NCI-H1048 (cell line): ENCODE results near the gene UBA7.

ENCODE experiments used
- DNase-seq: peaks from one replicate; lab custom pipeline; 2025; lab: John Stamatoyannopoulos, UW

UBA7 gene

DNA sequence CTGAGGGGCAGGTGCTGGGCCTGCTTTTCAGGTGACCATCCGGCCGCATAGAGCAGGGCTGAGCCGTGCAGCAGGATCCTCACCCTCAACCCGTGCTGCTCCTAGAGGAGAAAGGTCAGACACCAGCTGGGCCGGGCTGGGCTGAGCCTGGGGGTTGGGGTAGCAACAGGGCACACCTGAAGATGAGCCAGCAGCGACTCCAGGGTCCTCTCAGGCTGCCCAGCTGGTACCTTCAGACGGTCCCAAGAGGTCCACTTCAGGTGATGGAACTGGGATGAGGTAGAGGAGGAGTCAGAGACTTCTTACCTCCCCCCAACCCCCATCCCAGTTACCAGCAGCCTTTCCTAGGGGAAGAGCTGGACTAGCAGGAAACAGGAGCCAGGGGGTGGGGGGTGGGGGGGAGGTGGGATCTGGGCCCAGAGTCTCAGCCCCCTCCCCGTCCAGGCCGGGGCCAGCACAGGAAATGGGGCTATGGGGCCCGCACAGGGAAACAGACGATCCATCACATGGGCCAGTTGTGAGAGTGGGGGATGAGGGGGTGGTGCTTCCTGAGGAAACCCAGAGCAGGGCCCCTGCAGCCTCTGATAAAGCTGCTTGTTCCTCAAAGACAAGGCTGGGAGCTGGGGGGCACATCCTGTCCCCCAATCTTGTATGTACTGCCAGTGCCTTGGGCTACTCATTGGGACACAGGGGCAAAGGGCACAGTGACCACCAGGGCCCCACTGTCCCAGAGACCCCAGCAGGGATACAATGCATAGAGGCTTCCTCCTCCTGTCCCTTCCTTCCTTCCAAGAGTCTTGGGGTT, 7.7 kb downstream of the UBA7 start:
- DNase-seq, result no peak

DNA sequence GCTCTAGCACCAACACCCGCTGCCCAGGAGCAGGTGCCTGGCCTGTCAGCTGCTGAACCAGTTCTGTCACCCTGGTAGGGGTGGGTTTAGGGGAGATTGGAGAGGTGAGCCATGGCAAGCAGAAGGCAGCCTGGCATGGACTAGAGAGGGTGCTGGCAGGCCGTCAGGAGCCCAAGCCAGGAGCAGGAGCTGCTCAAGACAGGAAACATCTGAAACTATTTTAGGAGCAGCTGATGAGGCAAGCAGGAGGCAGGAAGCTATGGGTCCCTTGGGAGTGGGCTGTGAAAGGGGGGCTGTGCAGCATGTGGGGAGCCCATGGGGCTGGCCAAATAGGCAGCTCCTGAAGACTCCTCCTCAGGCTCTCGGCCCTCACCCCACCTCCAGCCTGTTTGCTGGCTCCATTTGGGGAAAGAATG, 8.4 kb downstream of the UBA7 start:
- DNase-seq, result no peak

DNA sequence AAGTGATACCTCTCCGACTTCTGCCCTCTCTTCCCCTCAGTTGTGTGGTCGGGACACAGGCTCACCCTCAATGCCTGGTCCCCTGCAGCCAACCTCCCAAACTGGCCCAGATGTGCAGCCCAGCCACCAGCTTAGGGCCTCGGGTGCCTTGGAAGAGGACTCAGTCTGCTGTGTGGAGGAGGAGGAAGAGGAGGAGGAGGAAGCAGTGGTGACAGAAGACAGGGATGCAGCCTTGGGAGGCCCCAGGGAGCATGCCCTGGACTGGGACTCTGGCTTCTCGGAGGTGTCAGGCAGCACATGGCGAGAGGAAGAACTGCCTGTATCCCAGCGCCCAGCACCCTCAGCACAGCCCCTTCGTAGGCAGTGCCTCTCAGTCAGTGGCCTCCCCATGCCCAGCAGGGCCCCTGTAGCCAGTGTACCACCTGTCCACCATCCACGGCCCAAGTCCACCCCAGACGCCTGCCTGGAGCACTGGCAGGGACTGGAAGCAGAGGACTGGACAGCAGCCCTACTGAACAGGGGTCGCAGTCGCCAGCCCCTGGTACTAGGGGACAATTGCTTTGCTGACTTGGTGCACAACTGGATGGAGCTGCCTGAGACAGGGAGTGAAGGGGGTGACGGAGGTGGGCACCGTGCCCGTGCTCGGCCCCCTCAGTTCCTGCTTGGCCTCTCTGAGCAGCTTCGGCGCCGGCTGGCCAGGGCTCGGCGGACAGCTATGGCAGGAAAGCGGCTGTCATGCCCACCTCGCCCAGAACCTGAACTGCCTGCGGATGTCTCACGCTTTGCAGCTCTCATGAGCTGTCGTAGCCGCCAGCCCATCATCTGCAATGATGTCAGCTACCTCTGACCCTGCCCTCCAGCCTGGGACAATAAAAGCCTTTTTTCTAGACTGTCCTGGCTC, 9.4 kb downstream of the UBA7 start:
- DNase-seq, result no peak

DNA sequence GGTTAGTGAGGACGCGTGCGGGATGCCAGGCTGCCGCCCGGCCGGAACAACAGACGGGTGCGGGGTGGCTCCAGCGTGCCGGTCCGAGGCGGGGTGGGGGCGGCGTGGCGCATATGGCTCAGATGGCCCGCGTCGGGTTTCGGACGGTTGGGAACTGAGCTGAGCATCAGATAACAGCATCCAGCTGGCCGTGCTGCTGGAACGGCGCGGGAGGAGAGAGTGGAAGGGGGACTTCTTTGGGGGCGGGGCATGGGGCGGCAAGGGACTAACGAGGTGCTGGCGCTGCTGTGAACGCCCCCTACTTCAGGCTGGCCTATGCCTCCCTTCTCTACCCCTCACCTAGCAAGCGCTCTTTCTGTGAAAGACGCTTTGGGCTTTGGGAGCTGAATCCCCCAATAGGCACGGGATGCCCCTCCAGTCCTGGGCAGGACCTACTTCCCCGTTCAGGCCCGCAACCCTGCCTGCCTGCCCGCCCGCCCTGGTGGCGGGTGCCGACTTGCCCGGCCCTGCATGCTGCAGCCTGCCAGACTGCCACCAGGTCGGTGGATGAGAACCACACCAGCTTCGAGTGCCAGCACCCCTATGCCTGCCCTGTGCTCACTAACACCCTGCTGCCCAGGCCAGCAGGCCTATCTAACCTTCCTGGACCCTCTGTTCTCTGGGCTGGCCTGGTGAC, 10.2 kb downstream of the UBA7 start:
- DNase-seq, result no peak

DNA sequence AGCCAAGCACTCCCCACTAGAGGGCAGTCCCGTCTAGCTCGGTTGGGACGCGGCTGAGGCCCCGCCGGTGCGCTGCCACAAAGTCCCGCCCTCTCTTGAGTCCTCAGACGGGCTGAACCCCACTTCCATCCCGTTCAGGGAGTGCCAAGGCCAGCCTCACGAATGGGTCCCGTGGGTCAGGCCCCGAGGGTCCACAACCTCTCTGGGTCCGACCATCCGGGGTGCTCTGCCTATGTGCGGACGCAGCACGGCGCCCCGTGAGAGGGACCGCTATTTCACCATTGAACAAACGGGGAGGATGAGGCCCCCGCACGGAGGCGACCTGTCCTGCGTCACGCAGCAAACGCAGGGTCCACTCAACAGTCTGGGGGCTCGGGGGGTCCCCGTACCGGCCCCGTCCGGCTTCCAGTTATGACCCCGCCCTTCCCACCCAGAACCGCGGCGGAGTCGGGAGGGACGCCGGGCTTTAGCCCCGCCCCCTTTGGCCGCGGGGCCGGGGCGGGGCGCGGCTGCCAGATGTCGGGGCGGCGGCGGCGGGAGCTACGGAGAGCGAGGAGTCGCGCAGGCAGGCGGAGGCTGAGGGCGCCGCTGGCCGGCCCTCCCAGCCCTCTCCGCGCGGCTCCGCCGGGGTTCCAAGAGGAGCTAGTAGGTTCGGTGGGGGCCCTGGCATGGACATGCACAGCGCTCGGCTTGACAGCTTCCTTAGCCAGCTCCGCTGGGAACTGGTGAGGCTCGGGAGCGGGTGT, 10.9 kb downstream of the UBA7 start, which contains the start of gene INKA1:
INKA1 (plus strand) TSS at position 543 of the 746 bp plus-strand sequence; CDS start at position 675, 132 bp downstream.
- DNase-seq, result peak; percentile 75

DNA sequence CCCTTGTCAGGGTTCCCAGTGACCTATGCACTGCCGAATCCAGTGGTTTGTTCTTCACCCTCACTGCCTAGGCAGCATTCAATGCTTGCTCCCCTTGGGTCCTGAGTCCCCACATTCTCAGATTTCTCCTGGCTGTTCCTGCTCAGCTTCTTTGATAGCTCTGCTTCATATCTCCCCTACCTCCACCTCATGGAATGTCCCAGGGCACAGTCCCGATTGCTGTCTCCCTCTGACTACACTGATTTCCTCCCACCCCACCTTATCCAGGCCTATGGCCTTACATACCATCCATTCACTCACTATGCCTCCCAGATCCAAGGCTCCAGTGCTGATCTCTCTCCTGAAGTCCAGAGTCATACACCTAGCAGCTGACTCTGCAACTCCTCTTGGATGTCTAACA, 12.6 kb downstream of the UBA7 start:
- no peak for DNase-seq

DNA sequence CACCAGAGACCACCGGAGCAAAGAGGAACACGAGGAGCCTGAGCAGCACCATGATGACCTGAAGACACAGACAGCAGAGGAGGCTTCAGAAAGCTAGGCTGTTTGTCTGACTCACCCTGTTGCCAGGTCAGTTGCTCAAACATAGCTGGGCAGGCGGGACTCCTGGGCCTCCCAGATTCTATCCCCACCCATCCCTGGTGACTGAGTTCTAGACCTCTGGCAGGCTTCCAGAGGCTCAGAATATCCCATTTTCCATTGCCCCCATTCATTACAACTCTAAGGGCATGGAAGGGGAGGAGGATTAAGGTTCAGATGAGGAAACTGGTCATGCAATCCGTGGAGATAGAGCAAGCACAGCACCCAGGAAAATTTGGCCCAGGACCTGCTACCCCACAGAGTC, 14.0 kb downstream of the UBA7 start, which contains the start of gene CDHR4:
CDHR4 (minus strand) TSS at position 113 of the 400 bp plus-strand sequence; CDS start at position 52, 61 bp downstream.
- DNase-seq, result no peak

DNA sequence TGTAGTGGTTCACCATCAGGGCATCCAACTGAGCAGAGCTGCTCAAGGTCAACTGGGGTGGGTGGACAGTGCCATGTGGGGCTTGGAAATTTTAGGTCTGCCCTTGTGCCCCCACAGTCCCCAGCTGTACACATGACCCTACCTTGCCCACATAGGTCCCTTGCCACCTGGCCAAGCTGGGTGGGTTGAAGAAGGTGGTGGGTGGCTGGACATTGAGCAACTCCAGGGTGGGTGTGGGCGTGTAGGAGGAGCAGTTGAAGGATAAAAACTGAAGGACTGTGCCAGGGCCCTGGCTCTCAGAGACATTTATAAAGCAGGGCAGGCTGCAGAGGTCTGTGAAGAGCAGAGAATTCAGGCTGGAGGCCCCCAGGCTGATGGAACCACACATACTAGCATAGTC, 14.6 kb downstream of the UBA7 start:
- DNase-seq, result no peak

DNA sequence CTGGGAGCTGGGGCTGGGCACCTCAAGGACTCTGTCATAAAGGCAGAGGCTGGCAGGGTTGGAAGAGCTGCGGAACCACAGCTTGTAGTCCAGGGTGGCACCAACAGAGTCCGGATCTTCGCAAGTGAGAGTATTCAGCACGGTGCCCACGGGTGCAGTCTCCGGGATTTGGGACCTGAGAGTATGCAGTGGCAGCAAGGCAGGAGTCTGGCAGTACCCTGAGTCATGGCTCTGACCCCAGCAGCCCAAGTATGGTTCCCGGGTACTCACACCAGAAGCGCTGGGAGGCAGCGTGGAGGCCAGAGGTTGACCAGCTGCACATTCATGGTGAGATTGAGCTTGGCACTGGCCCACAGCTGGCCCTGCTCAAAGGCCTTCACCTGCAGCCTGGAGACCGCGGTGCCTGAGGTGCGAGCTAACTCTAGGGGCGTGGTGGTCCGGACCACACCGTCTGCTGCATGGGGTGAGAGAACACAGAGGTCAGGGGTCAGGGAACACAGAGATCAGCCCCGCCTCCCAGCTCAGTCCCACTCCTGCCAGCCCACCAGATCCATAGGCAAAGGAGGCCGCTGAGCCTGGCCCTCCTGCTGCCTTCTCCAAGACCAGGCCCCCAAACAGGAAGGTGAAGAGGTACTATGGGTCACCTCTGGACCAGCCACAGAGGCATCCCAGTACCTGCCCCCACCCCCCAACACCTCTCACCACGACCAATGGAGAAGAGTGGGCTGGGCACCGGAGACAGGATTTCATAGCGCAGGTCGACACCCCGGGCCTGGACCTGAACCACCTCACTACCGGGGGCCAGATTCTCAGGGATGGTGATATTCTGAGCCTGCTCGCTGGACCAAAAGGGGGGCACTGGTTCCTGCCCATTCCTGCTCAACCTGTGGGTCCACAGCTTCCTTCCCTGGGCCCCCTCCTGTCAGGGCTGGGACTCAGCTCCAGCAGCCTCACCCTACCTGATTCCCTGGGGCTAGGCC, 18.5 kb downstream of the UBA7 start:
- no peak for DNase-seq

DNA sequence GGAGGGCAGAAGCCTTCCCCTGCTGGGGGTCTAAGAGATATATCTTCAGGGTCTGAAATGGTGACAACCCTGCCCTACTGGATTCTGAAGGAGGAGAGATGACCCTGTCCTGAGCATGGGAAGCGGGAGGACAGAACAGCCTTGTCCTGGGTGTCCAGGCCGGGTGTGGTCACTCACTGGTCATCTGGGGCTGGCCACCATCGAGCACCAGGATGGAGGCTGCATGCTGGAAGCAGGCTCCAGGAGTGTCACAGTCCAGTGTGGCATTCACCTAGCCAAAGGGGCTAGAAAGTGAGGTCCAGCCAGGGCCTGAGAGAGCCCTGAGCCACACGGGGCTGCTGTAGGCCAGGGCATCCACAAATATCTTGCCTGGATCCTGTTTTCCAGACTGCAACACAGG, 19.3 kb downstream of the UBA7 start:
- DNase-seq, result no peak

DNA sequence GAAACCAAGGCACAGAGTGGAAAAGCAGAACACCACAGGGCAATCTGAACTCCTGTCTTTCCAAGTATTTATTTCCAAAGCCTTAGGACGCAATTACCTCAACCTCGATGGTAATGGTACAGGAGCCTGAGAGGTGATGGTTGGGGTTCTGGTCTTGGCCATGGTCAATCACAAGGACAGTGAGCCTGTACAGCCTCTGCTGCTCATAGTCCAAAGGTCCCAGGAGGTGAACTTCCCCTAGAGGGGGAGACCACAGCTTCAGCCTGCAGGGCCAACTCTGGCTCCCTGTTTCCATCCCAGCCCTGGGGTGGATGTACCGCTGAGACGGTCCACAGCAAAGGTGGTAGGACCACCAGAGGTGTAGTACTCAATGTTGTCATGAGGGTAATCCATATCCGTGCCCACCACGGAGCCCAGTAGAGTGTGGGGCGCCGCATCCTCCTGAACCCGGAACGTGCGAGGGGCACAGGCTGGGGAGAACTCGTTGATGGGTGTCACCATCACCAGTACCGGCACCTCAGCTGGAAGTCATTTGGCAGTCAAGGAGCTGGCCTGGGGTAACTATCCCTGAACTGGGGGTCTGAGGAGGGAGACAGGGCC, 20.2 kb downstream of the UBA7 start:
- DNase-seq, result no peak

DNA sequence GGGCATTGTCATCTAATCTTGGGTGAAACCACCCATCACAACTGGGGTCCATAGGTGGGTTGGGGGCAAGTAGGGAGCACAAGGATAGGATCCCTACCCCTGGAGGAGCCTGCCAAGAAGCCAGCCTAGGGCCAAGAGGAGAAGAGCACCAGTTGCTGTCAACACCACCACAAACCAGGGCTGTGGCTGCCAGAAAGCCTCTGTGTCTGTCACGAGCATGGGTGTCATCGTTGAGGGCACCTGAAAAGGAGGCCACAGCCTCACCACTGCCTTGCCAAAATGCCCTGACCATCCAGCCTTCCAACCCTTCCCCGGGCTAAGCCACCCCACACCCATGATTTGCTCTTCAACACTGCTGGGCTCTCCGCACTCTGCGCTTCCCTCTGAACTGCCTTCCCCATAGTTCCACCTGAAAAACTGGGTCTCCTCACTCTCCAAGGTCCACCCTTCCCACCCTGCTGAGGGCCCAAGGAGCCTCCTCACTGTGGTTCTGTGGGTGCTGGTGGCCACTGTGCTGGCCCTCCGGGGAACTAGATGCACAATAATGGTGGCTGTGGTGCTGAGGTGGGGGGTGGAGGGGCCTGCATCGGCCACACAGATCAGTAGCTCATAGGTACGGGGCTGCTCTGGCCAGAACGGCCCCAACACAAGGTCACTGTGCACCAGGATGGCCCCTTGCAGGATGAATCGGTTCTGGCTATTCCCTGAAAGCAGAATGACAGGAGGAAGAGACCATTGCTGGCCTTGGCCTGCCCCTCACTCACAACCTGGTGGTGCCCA, 21.2 kb downstream of the UBA7 start:
- DNase-seq, result no peak

DNA sequence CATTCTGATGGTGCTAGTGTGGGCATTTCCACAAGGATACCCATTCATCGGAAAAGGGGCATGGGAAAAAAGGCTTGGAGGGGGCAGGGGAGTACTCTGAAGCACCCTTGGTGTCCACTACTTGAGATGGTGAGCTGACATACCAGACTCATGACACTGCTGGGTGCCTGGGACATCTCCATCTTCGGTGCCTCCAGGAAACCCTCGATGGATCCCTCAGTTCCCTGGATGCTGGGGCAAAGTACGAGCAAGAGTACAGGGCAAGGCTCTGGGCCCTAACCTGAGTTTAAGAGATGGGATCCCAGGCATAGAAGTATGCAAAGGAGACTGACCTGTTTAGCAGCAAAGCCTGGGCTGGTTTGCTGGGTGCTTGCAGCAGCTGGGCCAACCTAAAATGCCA, 22.2 kb downstream of the UBA7 start:
- no peak for DNase-seq

DNA sequence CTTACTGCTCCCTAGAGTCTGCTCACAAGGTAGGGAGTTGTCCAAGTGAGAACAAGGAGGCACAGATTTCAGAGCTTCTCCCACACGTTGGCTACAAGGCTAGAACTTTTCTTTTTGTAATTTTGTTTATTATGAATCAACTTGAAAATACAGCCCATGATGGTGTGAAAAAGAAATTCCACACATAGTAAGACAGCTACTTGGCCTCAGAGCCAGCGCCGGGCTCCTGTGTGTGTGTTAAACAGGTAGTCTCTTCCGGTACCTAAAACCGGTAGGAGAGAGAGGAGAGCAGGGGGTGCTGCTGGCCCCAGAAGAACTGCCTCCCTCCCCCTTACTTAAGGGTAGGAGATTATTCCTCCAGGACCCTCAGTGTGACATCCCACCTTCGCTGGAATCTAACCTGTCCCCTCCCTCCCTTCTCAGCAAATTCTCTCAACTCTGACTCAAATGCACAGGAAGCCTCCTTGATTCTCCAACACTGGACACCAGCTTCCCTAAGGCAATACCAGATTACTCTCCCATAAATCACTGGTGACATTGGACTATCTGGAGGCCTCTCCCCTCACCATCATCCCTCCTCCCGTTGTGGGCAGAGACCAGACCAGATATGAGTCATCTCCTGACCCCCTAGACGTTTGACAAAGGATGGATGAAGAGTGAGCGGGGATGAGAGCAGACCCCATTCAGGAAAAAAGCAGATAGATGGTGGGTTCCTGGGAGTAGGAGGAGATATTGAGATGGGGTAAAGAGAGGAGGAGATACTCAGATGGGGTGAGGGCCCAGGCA, 22.9 kb downstream of the UBA7 start:
- DNase-seq, result no peak

DNA sequence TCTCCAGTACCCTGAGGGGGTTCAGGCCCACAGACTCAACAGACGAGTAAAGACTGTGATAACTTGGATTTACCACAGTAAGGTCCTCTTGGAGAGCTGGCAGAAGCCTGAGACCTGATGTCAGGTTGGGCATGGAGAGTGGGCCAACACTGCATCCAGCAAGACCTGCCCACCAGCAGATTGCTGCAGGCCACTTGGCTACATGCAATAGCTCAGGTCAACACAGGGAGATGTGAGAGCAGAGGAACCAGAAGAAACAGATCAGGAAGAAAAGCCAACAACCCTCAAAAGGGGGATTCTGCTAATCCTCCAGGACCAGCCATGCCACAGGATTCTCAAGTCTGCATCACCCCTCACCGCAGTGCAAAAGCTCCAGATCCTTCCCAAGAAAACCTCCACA, 25.7 kb downstream of the UBA7 start:
- DNase-seq, result no peak

DNA sequence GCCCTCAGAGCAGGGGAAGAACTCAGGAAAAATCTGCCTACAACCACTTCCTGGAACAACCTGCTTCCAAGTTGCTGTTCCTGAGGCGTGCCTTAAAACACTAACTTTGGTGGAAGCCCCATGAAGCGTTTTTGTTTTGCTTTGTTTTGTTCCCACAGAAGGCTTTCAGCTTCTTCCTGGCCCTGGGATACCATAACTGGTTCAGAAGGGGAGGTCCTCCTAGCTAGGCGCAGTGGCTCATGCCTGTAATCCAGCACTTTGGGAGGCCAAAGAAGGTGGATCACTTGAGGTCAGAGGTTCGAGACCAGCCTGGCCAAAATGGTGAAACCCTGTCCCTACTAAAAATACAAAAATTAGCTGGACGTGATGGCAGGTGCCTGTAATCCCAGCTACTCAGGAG, 26.2 kb downstream of the UBA7 start:
- DNase-seq, result no peak

DNA sequence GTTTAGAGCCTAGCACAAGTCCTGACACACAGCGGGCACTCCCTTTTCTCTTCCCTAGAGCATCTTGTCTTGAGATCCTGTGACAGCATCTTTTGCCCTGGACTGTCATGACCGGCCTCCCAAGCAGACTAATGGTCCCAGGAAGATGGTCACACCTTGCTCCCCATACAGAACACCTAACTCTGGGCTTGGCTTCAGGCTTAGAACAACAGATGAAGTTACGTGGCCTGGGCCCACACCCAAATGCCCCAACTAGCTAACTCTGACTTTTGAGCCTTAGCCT, 26.6 kb downstream of the UBA7 start:
- DNase-seq, result no peak

DNA sequence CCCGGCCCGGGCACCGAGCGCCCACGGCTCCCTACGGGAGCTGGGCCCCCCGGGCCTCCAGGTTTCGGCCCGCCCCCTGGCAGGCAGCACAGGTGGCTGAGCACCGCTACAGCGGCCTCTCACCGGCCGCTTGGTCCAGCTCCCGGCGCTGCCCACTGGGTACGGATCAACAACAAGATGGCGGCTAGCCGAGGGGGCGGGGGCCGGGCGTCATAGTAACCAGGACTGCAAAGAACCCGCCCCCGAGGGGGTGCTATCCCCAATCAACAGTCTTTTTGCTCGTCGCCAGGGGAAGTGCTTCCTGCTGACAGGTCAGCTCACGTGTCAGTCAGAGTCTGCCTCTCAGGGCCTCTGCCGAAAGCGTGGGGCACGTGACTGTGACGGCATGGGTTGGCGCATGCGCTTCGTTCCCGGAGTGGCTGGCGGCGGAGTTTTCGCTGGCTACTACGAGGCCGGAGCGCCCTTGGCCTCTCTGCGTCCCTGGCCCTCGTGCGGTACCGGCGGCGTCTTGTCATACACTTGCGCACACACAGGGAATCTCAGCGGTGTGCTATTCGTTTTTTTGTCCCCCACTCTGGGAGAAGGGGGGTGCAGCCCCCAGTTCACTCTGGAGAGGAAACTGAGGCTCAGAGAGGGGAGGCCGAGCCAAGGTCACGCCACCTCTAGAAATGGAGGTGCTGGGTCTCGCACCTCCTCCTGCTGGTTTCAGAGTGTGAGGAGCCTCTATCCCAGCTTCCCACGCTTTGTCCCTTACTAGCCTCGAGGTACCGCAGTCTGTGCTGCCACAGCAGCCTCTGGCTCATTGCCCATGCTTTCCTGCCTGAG, 27.2 kb downstream of the UBA7 start, which contains the start of gene IP6K1:
IP6K1 (minus strand) TSS at position 186 of the 825 bp plus-strand sequence. CDS start 38,502 bp downstream, outside the sequence.
- peak; percentile 98 for DNase-seq
